Stimulated activated CD4-positive, alpha-beta T cell treated with anti-CD3 and anti-CD28 coated beads, Interleukin-4, amount 100 ng/mL, for 48 hours (primary cell): ENCODE results near the gene HOXA5.

Experiments used
- DNase-seq, 2 donors: peaks; one replicate each; pipeline ENCODE4 v3.0.0-alpha.2; 2020; ENCODE audit warnings: low read depth in 2 of 2

Gene HOXA5

GRCh38 chr7:27134392-27134791 lies 9.1 kb downstream of the HOXA5 start:
- no peak for DNase-seq

- DNase-seq, result no peak
These were observed 9.9 kb downstream of the HOXA5 start for GRCh38 chr7:27133409-27134231.

GRCh38 chr7:27132978-27133377 lies 10.5 kb downstream of the HOXA5 start:
- no peak for DNase-seq

GRCh38 chr7:27132214-27132613 lies 11.3 kb downstream of the HOXA5 start:
- no peak for DNase-seq

- DNase-seq, result no peak
These were observed 12.1 kb downstream of the HOXA5 start for GRCh38 chr7:27131390-27131819.

GRCh38 chr7:27130540-27131389 lies 12.7 kb downstream of the HOXA5 start, which contains the start of gene HOXA4:
Gene HOXA4, minus strand, starts transcription at chr7:27130757. Its CDS starts 24 bp downstream, at chr7:27130733.
- DNase-seq, result peak; percentile 57 to 70

- no peak for DNase-seq
These were observed 13.5 kb downstream of the HOXA5 start for GRCh38 chr7:27129729-27130539.

GRCh38 chr7:27128776-27129728 lies 14.4 kb downstream of the HOXA5 start:
- no peak for DNase-seq

- no peak for DNase-seq
These were observed 15.4 kb downstream of the HOXA5 start for GRCh38 chr7:27128034-27128433.

GRCh38 chr7:27126596-27127327 lies 16.7 kb downstream of the HOXA5 start:
- no peak for DNase-seq

GRCh38 chr7:27125986-27126394 lies 17.5 kb downstream of the HOXA5 start:
- no peak for DNase-seq

- DNase-seq, result no peak
These were observed 18.4 kb downstream of the HOXA5 start for GRCh38 chr7:27124902-27125689.

GRCh38 chr7:27124096-27124901 lies 19.2 kb downstream of the HOXA5 start:
- DNase-seq, result no peak

- no peak for DNase-seq
These were observed 19.9 kb downstream of the HOXA5 start for GRCh38 chr7:27123477-27124053.

GRCh38 chr7:27123007-27123476 lies 20.4 kb downstream of the HOXA5 start:
- no peak for DNase-seq

- DNase-seq, result no peak
These were observed 21.2 kb downstream of the HOXA5 start for GRCh38 chr7:27122077-27122910.

- no peak for DNase-seq
These were observed 21.8 kb downstream of the HOXA5 start for GRCh38 chr7:27121684-27122076.
